Effector memory CD4-positive, alpha-beta T cell (primary cell): ENCODE data around the gene USH1G.
"Not testable (repeated sequence)": the region's sequence is repeated elsewhere in the genome, so short reads cannot be mapped to it uniquely, and the experiment has no call there.

ENCODE experiments used
- DNase-seq, 3 donors: peaks; one replicate each; pipeline ENCODE4 v3.0.0-alpha.2; 2020
- H3K27ac ChIP-seq: 2 replicates; pipeline ENCODE4 v1.7.0; 2013; ENCODE audit warnings: mild to moderate bottlenecking, low read length, moderate library complexity; ENCODE audit not compliant: insufficient read depth, poor library complexity, severe bottlenecking
- H3K27me3 ChIP-seq: replicated peaks from 2 replicates; pipeline ENCODE4 v1.7.0; 2013; ENCODE audit warnings: mild to moderate bottlenecking, low read length; ENCODE audit not compliant: insufficient read depth, control insufficient read depth, poor library complexity, severe bottlenecking
- H3K36me3 ChIP-seq: 2 replicates; pipeline ENCODE4 v1.7.0; 2013; ENCODE audit warnings: mild to moderate bottlenecking, low read length, moderate library complexity; ENCODE audit not compliant: control insufficient read depth, insufficient read depth
- H3K4me1 ChIP-seq: 2 replicates; pipeline ENCODE4 v1.7.0; 2013; ENCODE audit warnings: low read length, mild to moderate bottlenecking; ENCODE audit not compliant: control insufficient read depth, insufficient read depth, poor library complexity, severe bottlenecking
- H3K4me3 ChIP-seq: 2 replicates; pipeline ENCODE4 v1.7.0; 2013; ENCODE audit warnings: low read length, low read depth, mild to moderate bottlenecking; ENCODE audit not compliant: insufficient read depth, poor library complexity, severe bottlenecking
- H3K9me3 ChIP-seq: 2 replicates; pipeline ENCODE4 v1.7.0; 2013; ENCODE audit warnings: mild to moderate bottlenecking, low read length, moderate library complexity; ENCODE audit not compliant: control insufficient read depth
- total RNA-seq, 3 donors: gene quantifications; one replicate each; lab custom pipeline; 2026; lab: John Stamatoyannopoulos, UW

USH1G gene
- total RNA-seq = 0 reads per million in 3 donors

- no peak for DNase-seq
- Histone ChIP-seq H3K9me3 (no peaks in the 10 kb centered on the region), H3K27me3 (peaks cover 32% of the 10 kb centered on the region), H3K4me3 (peak within 1 kb of the TSS; percentile 37), H3K27ac (no peak within 1 kb of the TSS), H3K36me3 (no peaks in the 10 kb centered on the region), H3K4me1 (peaks cover 22% of the 10 kb centered on the region)
These were observed at the start of gene USH1G for GRCh38 chr17:74922694-74923537. TSS of gene USH1G (minus strand) at chr17:74923255. CDS start at chr17:74923073, 182 bp downstream.

- H3K4me1 ChIP-seq = peaks cover 10% of the 10 kb centered on the region
- no peaks in the 10 kb centered on the region for H3K27me3 ChIP-seq
- H3K4me3 ChIP-seq = peak within 1 kb of the TSS; percentile 78
- H3K9me3 ChIP-seq = no peaks in the 10 kb centered on the region
- no peaks in the 10 kb centered on the region for H3K36me3 ChIP-seq
- peak; percentile 76 to 78 (median 78) for DNase-seq
- no peak within 1 kb of the TSS for H3K27ac ChIP-seq
These were observed 49.3 kb upstream of the USH1G start, which contains the start of gene HID1 for GRCh38 chr17:74972107-74972972. TSS of gene HID1 (minus strand) at chr17:74972759. CDS start at chr17:74972656, 103 bp downstream.

- Histone ChIP-seq H3K9me3 (no peaks in the 10 kb centered on the region), H3K27me3 (no peaks in the 10 kb centered on the region), H3K4me3 (peak overlapping the region; percentile 78), H3K27ac (no peak overlapping the region), H3K4me1 (peaks cover 10% of the 10 kb centered on the region), H3K36me3 (no peaks in the 10 kb centered on the region)
- no peak for DNase-seq
These were observed 48.7 kb upstream of the USH1G start for GRCh38 chr17:74971842-74972106.

- Histone ChIP-seq H3K9me3 (no peaks in the 10 kb centered on the region), H3K27ac (no peak overlapping the region), H3K4me3 (peak overlapping the region; percentile 78), H3K4me1 (peaks cover 10% of the 10 kb centered on the region), H3K27me3 (no peaks in the 10 kb centered on the region), H3K36me3 (no peaks in the 10 kb centered on the region)
- DNase-seq = no peak
These were observed 48.2 kb upstream of the USH1G start for GRCh38 chr17:74971069-74971841.

GRCh38 chr17:74970395-74970794 is 47.3 kb upstream of the USH1G start:
- H3K36me3 ChIP-seq = no peaks in the 10 kb centered on the region
- H3K4me3 ChIP-seq = no peak overlapping the region
- peaks cover 10% of the 10 kb centered on the region for H3K4me1 ChIP-seq
- no peaks in the 10 kb centered on the region for H3K27me3 ChIP-seq
- DNase-seq = no peak
- no peak overlapping the region for H3K27ac ChIP-seq
- H3K9me3 ChIP-seq = no peaks in the 10 kb centered on the region

- H3K27ac ChIP-seq, DNase-seq, H3K36me3 ChIP-seq, H3K4me3 ChIP-seq, H3K27me3 ChIP-seq, H3K9me3 ChIP-seq: not testable (repeated sequence)
- H3K4me1 ChIP-seq = peaks cover 10% of the 10 kb centered on the region
These were observed 46.4 kb upstream of the USH1G start for GRCh38 chr17:74969501-74969900.

- no peak for DNase-seq
- Histone ChIP-seq H3K9me3 (no peaks in the 10 kb centered on the region), H3K27me3 (no peaks in the 10 kb centered on the region), H3K4me3 (no peak overlapping the region), H3K36me3 (no peaks in the 10 kb centered on the region), H3K4me1 (peaks cover 10% of the 10 kb centered on the region), H3K27ac (no peak overlapping the region)
These were observed 45.3 kb upstream of the USH1G start for GRCh38 chr17:74968361-74968780.

- no peaks in the 10 kb centered on the region for H3K9me3 ChIP-seq
- no peaks in the 10 kb centered on the region for H3K27me3 ChIP-seq
- H3K36me3 ChIP-seq = no peaks in the 10 kb centered on the region
- H3K4me3 ChIP-seq = no peak overlapping the region
- no peaks in the 10 kb centered on the region for H3K4me1 ChIP-seq
- H3K27ac ChIP-seq = no peak overlapping the region
- DNase-seq = no peak
These were observed 42.0 kb upstream of the USH1G start for GRCh38 chr17:74964988-74965622.

GRCh38 chr17:74964246-74964761 is 41.2 kb upstream of the USH1G start:
- Histone ChIP-seq H3K36me3 (no peaks in the 10 kb centered on the region), H3K4me1 (no peaks in the 10 kb centered on the region), H3K27ac (no peak overlapping the region), H3K4me3 (no peak overlapping the region), H3K9me3 (no peaks in the 10 kb centered on the region), H3K27me3 (no peaks in the 10 kb centered on the region)
- no peak for DNase-seq
